HG02884 (cell line): ENCODE data around the gene CD200R1L.
"Not testable (repeated sequence)": the region's sequence is repeated elsewhere in the genome, so short reads cannot be mapped to it uniquely, and the experiment has no call there.

ENCODE experiments used
- ATAC-seq: cut with Tn5 transposase; IDR thresholded peaks from one replicate; pipeline ENCODE4 v1.9.1; 2021; ENCODE audit warnings: mild to moderate bottlenecking, moderate library complexity; ENCODE audit not compliant: unreplicated experiment

The CD200R1L gene

GRCh38 chr3:112846764-112847163 is at the start of gene CD200R1L:
CD200R1L (minus strand) TSS chr3:112846864; CDS start chr3:112829367, 17,497 bp downstream.
- ATAC-seq = no peak

- ATAC-seq = no peak
These were observed 47.6 kb upstream of the CD200R1L start for GRCh38 chr3:112894258-112894657.

- no peak for ATAC-seq
These were observed 42.7 kb upstream of the CD200R1L start for GRCh38 chr3:112889357-112889756.

- ATAC-seq = no peak
These were observed 41.9 kb upstream of the CD200R1L start for GRCh38 chr3:112888381-112889085.

GRCh38 chr3:112884678-112885290 is 38.1 kb upstream of the CD200R1L start:
- ATAC-seq = no peak

GRCh38 chr3:112881891-112882290 is 35.2 kb upstream of the CD200R1L start:
- no peak for ATAC-seq

- ATAC-seq = no peak
These were observed 28.9 kb upstream of the CD200R1L start for GRCh38 chr3:112875561-112875960.

- ATAC-seq = no peak
These were observed 28.1 kb upstream of the CD200R1L start for GRCh38 chr3:112874725-112875124.

- peak; percentile 78 for ATAC-seq
These were observed 27.0 kb upstream of the CD200R1L start for GRCh38 chr3:112873632-112874031.

GRCh38 chr3:112871735-112872134 is 25.1 kb upstream of the CD200R1L start:
- no peak for ATAC-seq

- no peak for ATAC-seq
These were observed 19.1 kb upstream of the CD200R1L start for GRCh38 chr3:112865757-112866156.

GRCh38 chr3:112860898-112861297 is 14.2 kb upstream of the CD200R1L start:
- no peak for ATAC-seq

GRCh38 chr3:112858410-112859069 is 11.9 kb upstream of the CD200R1L start:
- peak; percentile 60 for ATAC-seq

- no peak for ATAC-seq
These were observed 10.9 kb upstream of the CD200R1L start for GRCh38 chr3:112857526-112857925.

GRCh38 chr3:112856537-112856936 is 9.9 kb upstream of the CD200R1L start:
- no peak for ATAC-seq

GRCh38 chr3:112855883-112856282 is 9.2 kb upstream of the CD200R1L start:
- no peak for ATAC-seq

- not testable (repeated sequence) for ATAC-seq
These were observed 8.4 kb upstream of the CD200R1L start for GRCh38 chr3:112855074-112855473.

GRCh38 chr3:112848196-112848595 is 1.5 kb upstream of the CD200R1L start:
- no peak for ATAC-seq

GRCh38 chr3:112847692-112848091 is 1.0 kb upstream of the CD200R1L start:
- no peak for ATAC-seq

- ATAC-seq = no peak
These were observed 892 bp downstream of the CD200R1L start for GRCh38 chr3:112845772-112846171.

GRCh38 chr3:112829046-112829445 is 17.6 kb downstream of the CD200R1L start:
- ATAC-seq = no peak
